NCI-H1105 treated with DMSO at 0.1 percent for 48 hours (cell line): ENCODE measurements around the gene TSSK6.

Experiments used
- DNase-seq: peaks from one replicate; lab custom pipeline; 2025; lab: John Stamatoyannopoulos, UW

The TSSK6 gene

DNA sequence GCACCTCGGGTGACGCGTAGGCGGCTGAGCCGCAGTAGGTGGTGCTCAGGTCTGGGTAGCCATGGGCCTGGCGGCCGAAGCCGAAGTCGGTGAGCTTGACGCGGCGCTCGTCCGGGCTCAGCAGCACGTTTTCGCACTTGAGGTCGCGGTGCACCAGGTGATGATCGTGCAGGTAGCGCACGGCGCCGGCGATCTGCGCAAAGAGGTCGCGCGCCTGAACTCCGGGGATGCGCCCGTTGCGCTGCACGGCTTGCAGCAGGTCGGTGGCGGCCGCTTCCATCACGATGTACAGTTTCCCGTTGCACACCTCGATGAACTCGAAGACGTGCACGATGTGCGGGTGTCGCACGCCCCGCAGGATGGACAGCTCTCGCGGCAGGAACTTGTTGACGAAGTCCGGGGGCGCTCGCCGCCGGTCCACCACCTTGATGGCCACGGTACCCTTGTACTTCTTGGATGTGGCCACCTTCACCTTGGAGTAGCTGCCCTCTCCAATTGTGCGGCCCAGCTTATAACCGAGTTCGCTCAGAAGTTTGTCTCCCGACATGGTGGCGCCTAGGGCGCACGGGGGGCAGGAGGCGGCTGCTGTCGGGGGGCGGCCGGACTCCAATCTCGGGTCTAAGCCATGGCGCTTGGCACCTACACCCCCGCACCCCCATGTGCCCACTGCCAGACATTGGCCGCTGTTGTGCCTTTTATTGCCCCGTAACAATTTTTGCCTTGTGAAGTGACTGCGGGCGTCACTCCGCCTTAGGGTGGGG, at the start of gene TSSK6:
TSSK6 (minus strand) TSS at position 668 of the 761 bp plus-strand sequence; CDS start at position 547, 121 bp downstream.
- no peak for DNase-seq

GRCh38 chr19:19563348-19563848, 48.0 kb upstream of the TSSK6 start:
- DNase-seq, result no peak

GRCh38 chr19:19562665-19563347, 47.5 kb upstream of the TSSK6 start:
- no peak for DNase-seq

DNA sequence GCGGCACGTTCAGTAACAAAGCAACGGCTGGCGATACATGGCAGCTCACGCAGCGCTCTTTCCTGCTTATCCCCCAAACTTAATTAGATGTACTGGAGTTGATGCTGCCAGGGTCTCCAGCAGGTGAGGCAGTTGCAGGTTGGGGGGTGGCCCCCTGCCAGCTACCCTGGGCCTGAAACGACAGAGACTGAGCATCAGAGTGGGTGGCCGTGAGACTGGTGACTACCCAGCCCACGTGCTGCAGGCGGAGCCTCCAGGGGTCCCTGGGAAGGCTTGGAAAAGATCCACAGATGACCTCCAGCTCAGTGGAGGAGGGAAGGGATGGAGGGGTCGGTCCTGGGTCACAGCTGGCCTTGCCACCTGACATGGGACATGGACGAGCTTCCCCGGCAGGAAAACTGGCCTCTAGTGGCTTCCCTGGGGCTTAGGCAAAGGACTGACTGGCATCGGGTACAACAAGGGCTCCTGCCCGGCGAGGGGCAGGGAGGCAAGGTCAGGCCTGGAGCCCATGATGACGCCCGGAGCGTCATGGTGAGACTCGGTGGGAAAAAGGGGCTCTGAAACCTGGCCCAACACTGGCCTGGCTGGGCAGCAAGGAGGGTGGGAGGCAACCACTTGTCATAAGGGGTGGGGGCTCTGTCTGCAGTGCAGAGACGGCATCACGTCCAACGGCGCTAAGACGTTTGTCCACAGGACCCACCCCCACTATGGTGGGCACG, 46.8 kb upstream of the TSSK6 start:
- no peak for DNase-seq

DNA sequence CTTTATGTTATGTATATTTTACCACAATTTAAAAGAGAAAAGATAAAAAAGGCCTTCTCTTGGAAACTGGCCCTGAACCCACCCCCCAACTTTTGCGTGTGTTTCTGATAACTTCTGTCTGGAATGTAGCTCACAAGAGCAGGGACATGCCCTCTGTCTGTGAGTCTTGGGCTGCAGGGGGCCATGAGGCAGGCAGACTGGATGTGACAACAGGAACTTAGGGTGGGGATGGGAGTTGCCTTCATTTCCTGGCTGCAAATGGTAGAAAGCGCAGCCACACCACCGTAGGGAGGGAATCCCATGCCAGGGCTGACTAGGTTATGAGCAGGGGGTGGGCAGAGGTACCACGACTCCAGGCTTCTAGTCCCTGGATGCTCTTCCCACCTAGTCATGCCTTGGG, 44.6 kb upstream of the TSSK6 start:
- no peak for DNase-seq

DNA sequence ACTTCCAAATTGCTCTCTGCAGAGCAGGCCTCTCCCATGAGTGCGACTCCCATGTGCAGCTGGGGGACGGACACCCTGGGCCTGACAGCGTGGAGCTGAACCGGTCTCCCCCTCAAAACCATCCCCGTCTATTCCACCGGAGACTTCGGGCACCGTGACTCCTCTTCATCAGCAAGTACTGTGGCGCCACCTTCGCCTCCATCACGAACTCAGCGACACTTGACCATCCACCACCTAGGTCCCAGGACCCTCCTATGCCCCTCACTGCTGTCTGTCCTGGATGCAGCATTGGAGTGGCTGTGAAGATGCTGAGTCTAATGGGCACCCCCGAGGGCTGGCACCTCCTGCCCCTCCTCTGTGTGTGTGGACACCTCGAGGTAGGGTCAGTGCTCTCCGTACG, 43.3 kb upstream of the TSSK6 start:
- DNase-seq, result no peak

- no peak for DNase-seq
Measured at GRCh38 chr19:19558055-19558454, 42.7 kb upstream of the TSSK6 start.

DNA sequence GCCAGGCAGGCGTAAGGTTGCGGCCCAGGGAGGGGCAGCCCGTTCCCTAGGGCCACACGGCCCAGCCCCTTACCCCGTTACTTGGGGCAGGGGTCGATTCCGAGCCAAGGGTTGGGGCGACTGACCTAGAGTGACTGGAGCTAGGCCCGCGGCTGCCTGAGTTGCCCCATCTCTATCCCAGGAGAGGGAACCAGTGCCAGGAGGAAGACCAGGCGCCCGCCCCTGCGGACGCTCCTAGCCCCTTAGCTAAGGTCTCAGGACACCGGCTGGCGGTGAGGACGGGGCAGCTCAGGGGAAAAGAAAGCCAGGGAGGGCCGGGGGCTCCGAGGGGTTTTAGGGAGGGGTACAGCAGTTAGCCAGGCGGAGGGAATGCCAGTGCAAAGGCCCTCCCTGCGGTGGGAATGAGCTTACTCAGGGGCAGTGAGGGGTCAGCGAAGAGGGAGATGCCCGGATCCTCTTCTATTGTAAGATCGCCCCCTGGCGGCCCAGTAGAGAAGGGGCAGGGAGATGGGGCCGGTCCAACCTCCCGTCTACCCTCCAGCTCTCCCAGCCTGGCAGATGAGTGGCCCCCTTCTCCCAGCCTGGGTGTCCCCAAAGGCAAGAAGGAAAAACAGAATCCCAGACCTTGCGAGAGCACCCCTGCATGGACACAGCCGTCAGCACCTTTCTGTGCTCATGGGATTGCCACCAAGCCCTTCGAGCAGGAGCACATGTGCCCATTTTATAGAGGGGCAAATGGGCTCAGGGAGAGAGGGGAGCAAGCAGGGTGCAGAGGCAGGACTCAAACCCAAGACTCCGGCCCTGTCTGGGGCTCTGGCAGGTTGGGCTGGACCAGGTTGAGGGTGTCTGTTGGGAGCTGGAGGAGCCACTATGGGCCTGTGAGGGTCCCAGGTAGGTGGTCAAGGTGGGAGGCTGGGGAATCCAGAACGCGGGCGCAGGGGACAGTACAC, 39.0 kb upstream of the TSSK6 start:
- DNase-seq, result peak; percentile 6

- no peak for DNase-seq
Measured at GRCh38 chr19:19553670-19554069, 38.3 kb upstream of the TSSK6 start.

- no peak for DNase-seq
Measured at GRCh38 chr19:19552798-19553197, 37.5 kb upstream of the TSSK6 start.

GRCh38 chr19:19551853-19552192, 36.5 kb upstream of the TSSK6 start:
- no peak for DNase-seq

- DNase-seq, result no peak
Measured at GRCh38 chr19:19550972-19551852, 35.9 kb upstream of the TSSK6 start.

DNA sequence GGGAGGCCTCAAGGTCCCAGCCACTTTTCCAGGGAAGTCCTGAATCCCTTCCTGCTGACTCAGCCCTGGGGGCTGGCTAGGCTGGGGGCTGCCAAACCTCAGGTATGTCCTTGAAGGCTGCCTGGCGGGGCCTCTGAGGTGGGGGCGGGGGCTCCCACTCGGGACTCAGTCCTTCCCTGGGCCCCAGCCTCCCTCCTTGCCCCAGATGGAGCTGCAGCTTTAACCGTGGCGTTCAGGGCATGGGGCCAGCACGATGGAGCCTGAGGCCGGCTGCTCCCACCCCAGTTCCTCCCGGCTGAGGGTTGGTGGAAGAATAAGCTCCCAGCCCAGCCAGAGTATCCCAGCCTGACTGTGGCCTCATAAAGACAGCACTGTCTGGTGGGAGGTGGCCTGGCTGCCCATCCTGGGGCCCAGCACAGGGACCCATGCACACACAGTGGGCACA, 35.2 kb upstream of the TSSK6 start:
- DNase-seq, result no peak

GRCh38 chr19:19549804-19550464, 34.6 kb upstream of the TSSK6 start:
- no peak for DNase-seq

DNA sequence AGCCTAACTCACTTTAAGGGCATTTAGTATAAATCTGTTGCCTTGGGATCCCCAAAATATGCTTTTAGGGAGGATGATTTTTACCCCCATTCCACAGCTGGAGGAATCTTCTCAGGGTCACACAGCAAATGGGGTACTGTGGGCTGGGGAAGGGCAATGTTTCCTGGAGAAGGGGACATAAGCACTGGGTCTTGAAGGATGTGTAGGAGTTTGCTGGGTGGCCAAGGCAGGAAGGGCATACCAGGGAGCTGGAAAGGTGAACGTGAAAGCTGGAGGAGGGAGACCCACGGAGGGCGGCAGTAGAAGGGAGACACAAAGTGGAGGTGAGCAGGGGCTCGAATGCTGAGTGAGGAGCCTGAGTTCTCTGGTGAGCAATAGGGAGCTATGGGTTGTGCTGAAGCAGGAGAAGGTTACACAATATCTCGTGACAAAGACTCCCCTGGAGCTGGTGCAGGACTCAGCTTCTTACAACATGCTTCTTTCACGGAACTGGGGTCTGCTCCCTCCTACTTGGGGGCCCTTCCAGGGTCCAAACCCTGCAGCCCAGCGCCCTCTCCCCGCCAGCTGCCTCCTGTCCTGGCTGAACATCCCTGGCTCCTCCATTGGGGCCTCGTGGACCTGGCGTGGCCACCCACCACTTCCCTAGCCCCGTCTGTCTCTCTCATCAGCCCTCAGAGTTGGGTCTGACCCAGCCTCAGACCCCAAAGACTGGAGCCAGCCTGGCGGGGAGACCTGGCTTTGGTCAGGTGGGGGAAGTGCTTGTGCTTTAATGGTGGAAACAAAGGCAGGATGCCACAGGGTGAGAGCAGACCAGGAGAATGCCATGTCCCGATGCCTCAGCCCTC, 33.8 kb upstream of the TSSK6 start:
- no peak for DNase-seq

DNA sequence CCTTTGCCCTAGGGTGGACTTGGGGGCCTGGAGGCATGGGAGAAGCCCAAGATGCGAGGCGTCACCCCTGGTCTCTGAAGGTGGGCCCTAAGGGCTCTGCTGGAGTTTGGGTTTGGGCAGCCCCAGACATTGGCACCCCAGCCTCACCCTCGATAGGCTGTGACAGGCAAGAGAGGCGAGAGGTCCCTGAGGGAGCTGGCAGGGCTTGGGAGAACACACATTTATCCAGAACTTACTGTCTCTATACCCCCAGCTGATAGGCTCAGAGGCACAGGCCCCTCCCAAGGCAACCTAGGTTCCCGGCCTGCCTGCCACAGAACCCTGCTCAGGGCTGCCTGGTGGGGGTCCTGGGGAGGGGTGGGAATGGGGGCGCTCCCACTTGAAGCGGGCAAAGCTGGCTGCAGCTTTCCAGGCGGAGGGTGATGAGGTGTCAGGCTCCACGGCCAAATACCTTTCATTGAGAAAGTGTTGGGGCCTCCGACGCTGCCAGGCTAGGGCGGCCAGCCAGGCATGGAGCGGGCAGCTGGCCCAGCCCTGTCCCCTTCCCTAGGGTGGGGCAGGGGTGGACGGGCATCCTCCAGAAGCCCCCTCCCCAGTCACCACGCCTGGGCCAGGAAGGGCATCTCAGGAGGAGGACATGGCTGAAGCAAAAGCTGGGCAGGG, 32.5 kb upstream of the TSSK6 start:
- no peak for DNase-seq

GRCh38 chr19:19546751-19547162, 31.4 kb upstream of the TSSK6 start:
- no peak for DNase-seq

GRCh38 chr19:19545707-19546106, 30.4 kb upstream of the TSSK6 start:
- no peak for DNase-seq
